Measurements from ENCODE around the gene TMEM141.
A peak's percentile ranks its signal among the peaks of the same experiment; 100 is the strongest.
"Not testable (repeated sequence)": the region's sequence is repeated elsewhere in the genome, so short reads cannot be mapped to it uniquely, and the experiment has no call there.

Gene TMEM141

GRCh38 chr9:136755302-136756133 is 35.6 kb upstream of the TMEM141 start:
- DNase-seq = not testable (repeated sequence)

GRCh38 chr9:136756134-136756438 is 35.1 kb upstream of the TMEM141 start:
- DNase-seq = no peak

- no peak for DNase-seq
These were observed 34.3 kb upstream of the TMEM141 start for GRCh38 chr9:136756836-136757235.

GRCh38 chr9:136757328-136757727 is 33.8 kb upstream of the TMEM141 start:
- no peak for DNase-seq

GRCh38 chr9:136757751-136758140 is 33.4 kb upstream of the TMEM141 start:
- DNase-seq = no peak

- DNase-seq = no peak
These were observed 32.1 kb upstream of the TMEM141 start for GRCh38 chr9:136759001-136759400.

DNA sequence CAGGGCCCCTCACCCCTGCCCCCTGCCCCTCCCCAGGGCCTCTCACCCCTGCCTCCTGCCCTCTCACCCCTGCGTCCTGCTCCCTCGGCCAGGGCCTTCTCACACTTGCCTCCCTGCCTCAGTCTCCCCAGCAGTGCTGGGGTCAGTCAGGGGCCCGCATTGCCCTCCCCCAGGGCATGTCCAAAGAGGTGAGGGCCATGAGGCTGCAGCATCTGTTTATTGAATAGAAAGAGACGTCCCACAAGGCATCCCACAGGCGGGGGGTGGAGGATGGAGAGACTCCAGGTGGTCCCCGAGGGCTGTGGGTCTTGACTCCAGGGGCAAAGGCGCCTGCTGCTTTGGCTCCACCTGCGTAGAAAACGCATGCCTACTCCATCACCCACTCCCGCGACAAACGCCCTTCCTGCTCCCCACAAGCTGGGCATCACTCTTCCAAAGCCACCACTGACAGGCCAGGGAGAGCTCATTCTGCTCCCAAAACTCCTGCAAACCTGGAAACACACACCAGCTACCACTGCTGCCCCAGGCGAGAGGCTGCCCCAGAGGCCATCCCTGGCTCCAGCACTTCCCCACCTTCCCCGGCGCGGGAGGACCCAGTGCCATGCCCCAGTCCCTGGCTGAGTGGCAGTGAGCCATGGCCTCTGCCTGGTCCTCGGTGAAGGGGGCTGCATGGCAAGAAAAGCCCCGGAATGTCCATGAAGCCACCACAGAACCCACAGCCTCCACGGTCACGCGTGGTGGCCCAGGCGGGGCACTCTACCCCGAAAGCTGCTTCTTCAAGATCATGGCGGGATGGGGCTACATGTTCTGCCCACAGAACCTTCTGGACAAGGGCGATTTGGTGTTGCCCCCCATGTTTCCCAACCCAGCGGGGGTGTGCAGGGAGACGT is 31.5 kb upstream of the TMEM141 start:
- no peak for DNase-seq

DNA sequence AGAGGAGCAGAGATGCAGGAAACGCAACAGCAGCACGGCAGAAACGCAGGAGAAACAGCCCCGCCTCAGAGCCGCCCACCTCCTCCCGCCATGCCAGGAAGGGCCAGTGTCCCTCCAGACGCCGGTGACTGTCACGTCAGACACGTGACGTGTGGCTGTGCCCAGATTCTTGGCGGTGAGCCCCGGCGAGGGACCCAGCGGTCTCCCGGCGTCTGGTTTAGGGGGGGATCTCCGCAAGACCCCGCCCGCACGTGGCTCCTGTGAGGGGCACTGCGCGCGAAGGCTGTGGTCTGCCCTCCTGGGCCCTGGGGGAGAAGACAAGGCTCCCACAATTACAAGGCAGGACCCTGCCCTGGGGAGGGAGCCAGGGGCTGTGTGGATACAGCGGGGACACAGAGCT is 30.7 kb upstream of the TMEM141 start:
- DNase-seq = no peak

DNA sequence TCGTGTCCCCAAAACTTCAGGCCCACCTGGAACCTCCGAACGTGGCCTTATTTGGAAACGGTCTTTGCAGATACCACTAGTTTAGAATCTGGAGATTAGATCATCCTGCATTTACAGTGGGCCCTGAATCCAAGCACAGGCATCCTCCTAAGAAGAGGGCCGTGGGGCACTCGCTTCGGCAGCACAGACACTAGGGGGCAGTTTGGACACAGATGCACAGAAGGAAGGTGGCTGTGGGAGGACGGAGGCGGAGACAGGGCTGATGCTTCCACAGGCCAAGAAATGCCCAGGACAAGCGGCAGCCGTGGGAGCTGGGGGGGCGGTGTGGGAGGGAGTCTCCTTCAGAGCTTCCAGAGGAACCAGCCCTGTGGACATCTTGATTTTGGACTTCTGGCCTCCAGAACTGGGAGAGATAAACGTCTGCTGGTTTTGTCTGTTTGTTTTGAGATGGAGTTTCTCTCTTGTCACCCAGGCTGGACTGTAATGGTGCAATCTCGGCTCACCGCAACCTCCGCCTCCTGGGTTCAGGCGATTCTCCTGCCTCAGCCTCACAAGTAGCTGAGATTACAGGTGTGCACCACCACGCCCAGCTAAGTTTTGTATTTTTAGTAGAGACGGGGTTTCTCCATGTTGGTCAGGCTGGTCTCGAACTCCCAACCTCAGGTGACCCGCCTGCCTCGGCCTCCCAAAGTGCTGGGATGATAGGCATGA is 30.2 kb upstream of the TMEM141 start:
- peak; percentile 87 for DNase-seq

GRCh38 chr9:136761545-136761981 is 29.6 kb upstream of the TMEM141 start:
- no peak for DNase-seq

- DNase-seq = no peak
These were observed 28.9 kb upstream of the TMEM141 start for GRCh38 chr9:136762221-136762691.

GRCh38 chr9:136762915-136763648 is 28.1 kb upstream of the TMEM141 start:
- DNase-seq = peak; percentile 88

- no peak for DNase-seq
These were observed 27.5 kb upstream of the TMEM141 start for GRCh38 chr9:136763649-136764035.

GRCh38 chr9:136764301-136764891 is 26.7 kb upstream of the TMEM141 start, which contains the start of gene LCN15:
LCN15 (minus strand) TSS chr9:136764518; CDS start chr9:136764488, 30 bp downstream.
- DNase-seq = no peak

GRCh38 chr9:136765041-136765440 is 26.1 kb upstream of the TMEM141 start:
- no peak for DNase-seq

DNA sequence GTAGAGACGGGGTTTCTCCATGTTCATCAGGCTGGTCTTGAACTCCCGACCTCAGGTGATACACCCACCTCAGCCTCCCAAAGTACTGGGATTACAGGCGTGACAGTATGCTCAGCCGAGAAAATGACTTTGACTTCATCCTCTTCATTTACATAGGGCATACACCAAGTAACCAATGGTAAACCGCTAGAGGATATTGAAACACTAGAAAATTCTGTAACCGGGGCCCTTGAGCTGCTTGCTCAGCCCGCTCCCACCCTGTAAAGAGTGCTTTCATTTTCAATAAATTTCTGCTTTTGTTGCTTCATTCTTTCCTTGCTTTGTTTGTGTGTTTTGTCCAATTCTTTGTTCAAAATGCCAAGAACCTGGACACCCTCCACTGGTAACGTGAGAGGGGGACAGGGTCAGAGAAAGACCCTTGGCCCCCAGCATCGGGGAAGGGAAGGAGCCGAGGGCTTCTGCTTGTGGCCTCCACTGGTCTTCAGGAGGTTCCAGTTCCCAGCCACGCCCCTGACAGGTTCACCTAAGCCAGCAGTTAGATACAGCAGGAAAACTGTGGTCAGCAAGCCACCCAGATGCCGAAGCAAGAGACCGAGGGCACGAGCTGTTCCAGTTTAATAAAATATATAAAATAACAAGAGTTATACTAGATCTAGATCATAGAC is 25.3 kb upstream of the TMEM141 start:
- not testable (repeated sequence) for DNase-seq

- DNase-seq = peak; percentile 68
These were observed 24.6 kb upstream of the TMEM141 start for GRCh38 chr9:136766410-136767120.

DNA sequence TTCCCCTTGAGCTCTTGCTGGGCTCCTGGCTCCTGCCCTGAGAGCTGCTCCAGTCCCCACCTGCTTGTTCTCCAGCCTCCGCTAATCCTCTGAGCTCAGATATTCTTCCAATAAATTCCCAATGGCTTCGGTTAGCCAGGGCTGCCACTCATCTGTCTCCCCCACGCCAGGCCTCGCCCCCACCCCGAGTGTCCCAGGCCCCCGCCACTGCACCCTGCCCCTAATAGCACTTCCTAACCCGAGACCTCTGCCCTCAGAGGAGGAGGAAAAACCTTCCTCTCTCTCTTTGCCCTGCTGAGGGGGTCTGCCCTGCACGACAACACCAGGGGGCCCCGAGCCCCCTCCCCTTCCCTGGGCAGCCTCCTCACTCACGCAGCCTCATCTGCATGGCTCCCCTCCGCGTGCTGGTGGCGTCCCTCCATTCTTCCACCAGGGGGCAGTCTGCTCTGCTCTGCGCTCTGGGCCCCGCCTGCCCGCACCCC is 21.4 kb upstream of the TMEM141 start:
- DNase-seq = peak; percentile 75

- peak; percentile 54 for DNase-seq
These were observed 19.2 kb upstream of the TMEM141 start for GRCh38 chr9:136771907-136772415.

DNA sequence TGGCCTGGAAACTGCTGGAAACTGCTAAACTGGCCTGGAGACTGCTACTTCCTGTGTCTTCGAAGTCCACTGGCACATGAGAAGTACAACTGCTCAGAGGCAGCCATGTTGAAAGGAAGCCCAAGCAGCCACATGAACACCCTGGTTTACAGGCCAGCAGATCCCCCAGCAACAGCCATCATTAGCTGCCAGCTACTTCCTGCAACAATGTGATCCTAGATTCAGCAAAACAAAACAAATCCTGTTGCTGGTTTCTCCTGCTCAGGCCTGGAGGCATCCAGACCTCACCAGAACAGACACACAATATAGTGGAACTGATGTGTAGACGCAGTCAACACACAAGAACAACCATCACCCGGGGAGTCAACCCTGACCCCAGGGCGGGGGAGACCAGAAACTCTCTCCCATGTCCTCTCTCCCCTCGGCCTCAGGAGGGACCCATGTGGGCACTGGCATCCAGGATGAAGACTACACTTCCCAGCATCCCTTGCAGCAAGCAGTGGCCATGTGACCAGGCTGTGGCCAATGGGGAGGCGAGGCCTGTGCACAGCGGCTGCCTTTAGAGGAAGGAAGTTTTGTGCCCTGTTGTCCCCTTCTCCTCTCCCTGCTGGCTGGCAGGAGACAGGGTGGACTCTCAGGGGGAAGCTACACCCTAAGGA is 17.6 kb upstream of the TMEM141 start:
- DNase-seq = peak; percentile 83

Data from hematopoietic multipotent progenitor cell treated with erythropoietin and hydrocortisone succinate and interleukin-3 and kit ligand, for 4 days (in vitro differentiated cells).